ENCODE measurements around the gene B4GALNT1. TPM values are rescaled to one million over a fixed set of nuclear protein-coding genes. Genes with fewer than 3 reads are reported as not detected.

Gene B4GALNT1
- total and polyA plus RNA-seq, 10 of the 15 experiments (the other 5 are each of a cell fraction or from before 2014, with no cell fraction given), result 0.01 to 0.38 (median 0.14) TPM; not detected in 3

DNA sequence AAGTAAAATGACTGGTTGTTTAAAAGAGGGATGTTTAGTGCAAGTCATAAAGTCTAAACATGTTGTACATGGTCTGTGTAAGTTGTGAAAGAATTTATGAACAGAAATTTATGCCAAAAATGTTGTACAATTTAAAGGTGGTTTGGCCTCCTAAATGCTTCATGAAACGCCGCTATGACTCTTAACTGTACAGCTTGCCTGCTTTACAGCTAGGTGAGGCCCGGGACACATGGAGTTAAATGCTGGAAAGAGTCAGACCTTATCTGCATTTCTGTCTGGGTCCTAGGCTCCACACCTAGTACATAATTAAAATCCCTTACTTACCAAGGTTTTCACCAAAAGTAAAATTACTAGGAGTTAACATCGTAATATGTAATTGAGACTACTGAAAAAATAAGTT lies 28.4 kb upstream of the B4GALNT1 start (continued):
- TF ChIP-seq BHLHE40 (IDR thresholded peaks at IDR 0.05; ENCODE audit: borderline replicate concordance in 1 of 2, low read depth in 2 of 2, low read length in 1 of 2) (no peak), MEF2B (IDR thresholded peaks at IDR 0.05; ENCODE audit: partially characterized antibody, poor library complexity, severe bottlenecking) (no peak), EED (IDR thresholded peaks at IDR 0.05; ENCODE audit: low read depth) (no peak), GATAD2B (conservative IDR thresholded peaks at IDR 0.05; ENCODE audit: low read depth) (no peak), EGR1 (IDR thresholded peaks at IDR 0.05; ENCODE audit: borderline replicate concordance in 1 of 2, low read depth in 2 of 2, low read length in 2 of 2) (no peak), RUNX3 (IDR thresholded peaks at IDR 0.05; ENCODE audit: low read length) (no peak), ATF7 (IDR thresholded peaks at IDR 0.05; ENCODE audit: low read depth) (no peak), ESRRA (IDR thresholded peaks at IDR 0.05; ENCODE audit: low read length) (no peak)
- TF ChIP-seq, protein P1, sequence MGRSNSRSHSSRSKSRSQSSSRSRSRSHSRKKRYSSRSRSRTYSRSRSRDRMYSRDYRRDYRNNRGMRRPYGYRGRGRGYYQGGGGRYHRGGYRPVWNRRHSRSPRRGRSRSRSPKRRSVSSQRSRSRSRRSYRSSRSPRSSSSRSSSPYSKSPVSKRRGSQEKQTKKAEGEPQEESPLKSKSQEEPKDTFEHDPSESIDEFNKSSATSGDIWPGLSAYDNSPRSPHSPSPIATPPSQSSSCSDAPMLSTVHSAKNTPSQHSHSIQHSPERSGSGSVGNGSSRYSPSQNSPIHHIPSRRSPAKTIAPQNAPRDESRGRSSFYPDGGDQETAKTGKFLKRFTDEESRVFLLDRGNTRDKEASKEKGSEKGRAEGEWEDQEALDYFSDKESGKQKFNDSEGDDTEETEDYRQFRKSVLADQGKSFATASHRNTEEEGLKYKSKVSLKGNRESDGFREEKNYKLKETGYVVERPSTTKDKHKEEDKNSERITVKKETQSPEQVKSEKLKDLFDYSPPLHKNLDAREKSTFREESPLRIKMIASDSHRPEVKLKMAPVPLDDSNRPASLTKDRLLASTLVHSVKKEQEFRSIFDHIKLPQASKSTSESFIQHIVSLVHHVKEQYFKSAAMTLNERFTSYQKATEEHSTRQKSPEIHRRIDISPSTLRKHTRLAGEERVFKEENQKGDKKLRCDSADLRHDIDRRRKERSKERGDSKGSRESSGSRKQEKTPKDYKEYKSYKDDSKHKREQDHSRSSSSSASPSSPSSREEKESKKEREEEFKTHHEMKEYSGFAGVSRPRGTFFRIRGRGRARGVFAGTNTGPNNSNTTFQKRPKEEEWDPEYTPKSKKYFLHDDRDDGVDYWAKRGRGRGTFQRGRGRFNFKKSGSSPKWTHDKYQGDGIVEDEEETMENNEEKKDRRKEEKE (IDR thresholded peaks at IDR 0.05), result no peak

DNA sequence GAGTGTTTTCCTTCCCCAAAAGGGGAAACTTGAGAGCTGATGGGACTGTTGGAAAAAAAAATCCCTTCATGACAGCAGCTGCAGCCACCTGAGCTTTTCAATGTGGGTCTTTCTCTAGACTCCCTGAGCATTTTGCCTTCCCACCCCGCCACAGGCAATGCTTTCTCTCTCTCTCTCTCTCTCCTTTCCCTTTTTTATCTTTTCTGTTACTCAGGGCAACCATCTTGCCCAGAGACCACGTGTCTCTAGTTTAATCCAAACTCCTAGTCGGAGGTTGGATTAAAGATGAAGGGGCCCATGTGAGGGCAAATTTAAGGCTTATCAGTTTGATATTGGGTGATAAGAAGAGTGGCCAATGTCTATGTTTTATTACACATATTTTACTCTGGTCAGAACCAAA lies 25.9 kb upstream of the B4GALNT1 start:
- intact Hi-C loops (cut with micrococcal nuclease; ENCODE audit: unreplicated experiment), result no loop called here
- no peaks in the 10 kb centered on the region for H3K4me1 ChIP-seq (ENCODE audit: control insufficient read depth, insufficient read depth, low read length)
- H3K9ac ChIP-seq (ENCODE audit: control insufficient read depth, insufficient read depth, low read length), result no peak overlapping the region
- ChIA-PET RAD21 (ENCODE audit: unreplicated experiment) (no interaction called here), CTCF (no interaction called here), POLR2A (no interaction called here), SMC1A (ENCODE audit: uncharacterized antibody, unreplicated experiment) (no interaction called here)
- H3K9me3 ChIP-seq (replicated peaks; ENCODE audit: control insufficient read depth, insufficient read depth, low read length), result no peaks in the 10 kb centered on the region; the same call in 1 of the 3 replicates
- WGBS (ENCODE audit: insufficient coverage, insufficient replicate concordance, low lambda C conversion rate, missing lambda C conversion rate), result 13% methylated on average over 3 of the region's 3 CpGs
- no peaks in the 10 kb centered on the region for H3K79me2 ChIP-seq (ENCODE audit: control insufficient read depth, insufficient read depth, low read length)
- H2AFZ ChIP-seq (ENCODE audit: control insufficient read depth, low read depth, low read length), result no peak overlapping the region
- H3K36me3 ChIP-seq (ENCODE audit: control insufficient read depth in 2 of 2, insufficient read depth in 2 of 2, low read length in 1 of 2), result no peaks in the 10 kb centered on the region
- BruUV-seq (replicated peaks), result no TSS peak
- no peaks in the 10 kb centered on the region for H3K27me3 ChIP-seq (replicated peaks in 1 of 2; ENCODE audit: control insufficient read depth in 2 of 2, insufficient read depth in 2 of 2, low read length in 1 of 2)
- no peak for ATAC-seq
- no peak for FAIRE-seq
- in situ Hi-C loops (cut with MboI), result no loop called here
- H3K4me2 ChIP-seq (ENCODE audit: control insufficient read depth, insufficient read depth), result no peak overlapping the region
- no peaks in the 10 kb centered on the region for H4K20me1 ChIP-seq (ENCODE audit: control insufficient read depth, insufficient read depth)
- no peak for DNase-seq (ENCODE audit: low read depth, low spot score)
- no peak overlapping the region for H3K27ac ChIP-seq (ENCODE audit: control insufficient read depth, insufficient read depth)
- no peak overlapping the region for H3K4me3 ChIP-seq
- TF ChIP-seq, protein P2, sequence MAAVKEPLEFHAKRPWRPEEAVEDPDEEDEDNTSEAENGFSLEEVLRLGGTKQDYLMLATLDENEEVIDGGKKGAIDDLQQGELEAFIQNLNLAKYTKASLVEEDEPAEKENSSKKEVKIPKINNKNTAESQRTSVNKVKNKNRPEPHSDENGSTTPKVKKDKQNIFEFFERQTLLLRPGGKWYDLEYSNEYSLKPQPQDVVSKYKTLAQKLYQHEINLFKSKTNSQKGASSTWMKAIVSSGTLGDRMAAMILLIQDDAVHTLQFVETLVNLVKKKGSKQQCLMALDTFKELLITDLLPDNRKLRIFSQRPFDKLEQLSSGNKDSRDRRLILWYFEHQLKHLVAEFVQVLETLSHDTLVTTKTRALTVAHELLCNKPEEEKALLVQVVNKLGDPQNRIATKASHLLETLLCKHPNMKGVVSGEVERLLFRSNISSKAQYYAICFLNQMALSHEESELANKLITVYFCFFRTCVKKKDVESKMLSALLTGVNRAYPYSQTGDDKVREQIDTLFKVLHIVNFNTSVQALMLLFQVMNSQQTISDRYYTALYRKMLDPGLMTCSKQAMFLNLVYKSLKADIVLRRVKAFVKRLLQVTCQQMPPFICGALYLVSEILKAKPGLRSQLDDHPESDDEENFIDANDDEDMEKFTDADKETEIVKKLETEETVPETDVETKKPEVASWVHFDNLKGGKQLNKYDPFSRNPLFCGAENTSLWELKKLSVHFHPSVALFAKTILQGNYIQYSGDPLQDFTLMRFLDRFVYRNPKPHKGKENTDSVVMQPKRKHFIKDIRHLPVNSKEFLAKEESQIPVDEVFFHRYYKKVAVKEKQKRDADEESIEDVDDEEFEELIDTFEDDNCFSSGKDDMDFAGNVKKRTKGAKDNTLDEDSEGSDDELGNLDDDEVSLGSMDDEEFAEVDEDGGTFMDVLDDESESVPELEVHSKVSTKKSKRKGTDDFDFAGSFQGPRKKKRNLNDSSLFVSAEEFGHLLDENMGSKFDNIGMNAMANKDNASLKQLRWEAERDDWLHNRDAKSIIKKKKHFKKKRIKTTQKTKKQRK (IDR thresholded peaks at IDR 0.05; ENCODE audit: low read depth, low read length), result no peak
- TF ChIP-seq, protein P3, sequence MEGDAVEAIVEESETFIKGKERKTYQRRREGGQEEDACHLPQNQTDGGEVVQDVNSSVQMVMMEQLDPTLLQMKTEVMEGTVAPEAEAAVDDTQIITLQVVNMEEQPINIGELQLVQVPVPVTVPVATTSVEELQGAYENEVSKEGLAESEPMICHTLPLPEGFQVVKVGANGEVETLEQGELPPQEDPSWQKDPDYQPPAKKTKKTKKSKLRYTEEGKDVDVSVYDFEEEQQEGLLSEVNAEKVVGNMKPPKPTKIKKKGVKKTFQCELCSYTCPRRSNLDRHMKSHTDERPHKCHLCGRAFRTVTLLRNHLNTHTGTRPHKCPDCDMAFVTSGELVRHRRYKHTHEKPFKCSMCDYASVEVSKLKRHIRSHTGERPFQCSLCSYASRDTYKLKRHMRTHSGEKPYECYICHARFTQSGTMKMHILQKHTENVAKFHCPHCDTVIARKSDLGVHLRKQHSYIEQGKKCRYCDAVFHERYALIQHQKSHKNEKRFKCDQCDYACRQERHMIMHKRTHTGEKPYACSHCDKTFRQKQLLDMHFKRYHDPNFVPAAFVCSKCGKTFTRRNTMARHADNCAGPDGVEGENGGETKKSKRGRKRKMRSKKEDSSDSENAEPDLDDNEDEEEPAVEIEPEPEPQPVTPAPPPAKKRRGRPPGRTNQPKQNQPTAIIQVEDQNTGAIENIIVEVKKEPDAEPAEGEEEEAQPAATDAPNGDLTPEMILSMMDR (IDR thresholded peaks at IDR 0.05 in 2 of 3, conservative IDR thresholded peaks at IDR 0.05 in 1 of 3; ENCODE audit: control insufficient read depth in 2 of 3, extremely low read depth in 1 of 3, insufficient read depth in 1 of 3, low read depth in 3 of 3, low read length in 3 of 3), result no peak
- TF ChIP-seq, protein P4, sequence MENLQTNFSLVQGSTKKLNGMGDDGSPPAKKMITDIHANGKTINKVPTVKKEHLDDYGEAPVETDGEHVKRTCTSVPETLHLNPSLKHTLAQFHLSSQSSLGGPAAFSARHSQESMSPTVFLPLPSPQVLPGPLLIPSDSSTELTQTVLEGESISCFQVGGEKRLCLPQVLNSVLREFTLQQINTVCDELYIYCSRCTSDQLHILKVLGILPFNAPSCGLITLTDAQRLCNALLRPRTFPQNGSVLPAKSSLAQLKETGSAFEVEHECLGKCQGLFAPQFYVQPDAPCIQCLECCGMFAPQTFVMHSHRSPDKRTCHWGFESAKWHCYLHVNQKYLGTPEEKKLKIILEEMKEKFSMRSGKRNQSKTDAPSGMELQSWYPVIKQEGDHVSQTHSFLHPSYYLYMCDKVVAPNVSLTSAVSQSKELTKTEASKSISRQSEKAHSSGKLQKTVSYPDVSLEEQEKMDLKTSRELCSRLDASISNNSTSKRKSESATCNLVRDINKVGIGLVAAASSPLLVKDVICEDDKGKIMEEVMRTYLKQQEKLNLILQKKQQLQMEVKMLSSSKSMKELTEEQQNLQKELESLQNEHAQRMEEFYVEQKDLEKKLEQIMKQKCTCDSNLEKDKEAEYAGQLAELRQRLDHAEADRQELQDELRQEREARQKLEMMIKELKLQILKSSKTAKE (IDR thresholded peaks at IDR 0.05; ENCODE audit: low read depth, poor library complexity, severe bottlenecking), result no peak
- no peak for TF ChIP-seq MEF2B (IDR thresholded peaks at IDR 0.05; ENCODE audit: partially characterized antibody, poor library complexity, severe bottlenecking)
